ENCODE measurements around the gene AFTPH.

DNA sequence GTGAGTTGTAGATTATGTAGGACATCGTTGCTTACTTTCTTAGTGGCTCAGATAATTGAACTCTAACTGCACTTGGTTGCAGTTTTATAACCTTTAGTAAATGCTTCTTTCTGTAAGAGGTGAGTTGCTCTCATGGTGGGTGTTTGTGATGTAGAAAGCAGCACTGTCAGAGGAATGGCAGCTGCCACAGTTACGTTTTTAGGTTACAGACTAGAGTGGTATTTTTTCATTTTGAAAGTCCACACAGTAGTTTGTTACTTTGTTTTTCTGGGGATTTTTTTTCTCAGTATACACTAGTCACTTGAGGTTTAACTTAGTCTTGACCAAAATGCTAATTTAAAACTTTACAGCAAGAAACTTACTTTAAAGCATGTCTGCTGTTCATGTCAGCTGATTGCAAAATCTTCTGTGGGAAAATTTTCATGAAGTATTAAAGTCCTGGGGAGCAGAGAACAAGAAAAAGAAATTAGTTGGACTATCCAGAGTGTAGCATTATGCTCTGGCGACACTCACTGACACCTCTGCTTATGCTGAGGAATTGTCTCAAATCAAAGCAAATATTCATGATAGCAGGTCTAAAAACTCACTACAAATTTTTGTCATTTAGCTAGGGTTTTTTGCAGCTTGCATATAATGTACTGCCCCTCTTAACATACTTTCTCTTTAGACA lies 14.8 kb downstream of the AFTPH start:
- TF ChIP-seq ZNF529 (tag by site-specific recombination; IDR thresholded peaks at IDR 0.05; ENCODE audit: insufficient replicate concordance) (no peak), ZNF223 (tag by site-specific recombination; IDR thresholded peaks at IDR 0.05) (no peak)
- TF ChIP-seq, protein P1, sequence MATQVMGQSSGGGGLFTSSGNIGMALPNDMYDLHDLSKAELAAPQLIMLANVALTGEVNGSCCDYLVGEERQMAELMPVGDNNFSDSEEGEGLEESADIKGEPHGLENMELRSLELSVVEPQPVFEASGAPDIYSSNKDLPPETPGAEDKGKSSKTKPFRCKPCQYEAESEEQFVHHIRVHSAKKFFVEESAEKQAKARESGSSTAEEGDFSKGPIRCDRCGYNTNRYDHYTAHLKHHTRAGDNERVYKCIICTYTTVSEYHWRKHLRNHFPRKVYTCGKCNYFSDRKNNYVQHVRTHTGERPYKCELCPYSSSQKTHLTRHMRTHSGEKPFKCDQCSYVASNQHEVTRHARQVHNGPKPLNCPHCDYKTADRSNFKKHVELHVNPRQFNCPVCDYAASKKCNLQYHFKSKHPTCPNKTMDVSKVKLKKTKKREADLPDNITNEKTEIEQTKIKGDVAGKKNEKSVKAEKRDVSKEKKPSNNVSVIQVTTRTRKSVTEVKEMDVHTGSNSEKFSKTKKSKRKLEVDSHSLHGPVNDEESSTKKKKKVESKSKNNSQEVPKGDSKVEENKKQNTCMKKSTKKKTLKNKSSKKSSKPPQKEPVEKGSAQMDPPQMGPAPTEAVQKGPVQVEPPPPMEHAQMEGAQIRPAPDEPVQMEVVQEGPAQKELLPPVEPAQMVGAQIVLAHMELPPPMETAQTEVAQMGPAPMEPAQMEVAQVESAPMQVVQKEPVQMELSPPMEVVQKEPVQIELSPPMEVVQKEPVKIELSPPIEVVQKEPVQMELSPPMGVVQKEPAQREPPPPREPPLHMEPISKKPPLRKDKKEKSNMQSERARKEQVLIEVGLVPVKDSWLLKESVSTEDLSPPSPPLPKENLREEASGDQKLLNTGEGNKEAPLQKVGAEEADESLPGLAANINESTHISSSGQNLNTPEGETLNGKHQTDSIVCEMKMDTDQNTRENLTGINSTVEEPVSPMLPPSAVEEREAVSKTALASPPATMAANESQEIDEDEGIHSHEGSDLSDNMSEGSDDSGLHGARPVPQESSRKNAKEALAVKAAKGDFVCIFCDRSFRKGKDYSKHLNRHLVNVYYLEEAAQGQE (tag by site-specific recombination; IDR thresholded peaks at IDR 0.05), result no peak
- TF ChIP-seq, protein P2, sequence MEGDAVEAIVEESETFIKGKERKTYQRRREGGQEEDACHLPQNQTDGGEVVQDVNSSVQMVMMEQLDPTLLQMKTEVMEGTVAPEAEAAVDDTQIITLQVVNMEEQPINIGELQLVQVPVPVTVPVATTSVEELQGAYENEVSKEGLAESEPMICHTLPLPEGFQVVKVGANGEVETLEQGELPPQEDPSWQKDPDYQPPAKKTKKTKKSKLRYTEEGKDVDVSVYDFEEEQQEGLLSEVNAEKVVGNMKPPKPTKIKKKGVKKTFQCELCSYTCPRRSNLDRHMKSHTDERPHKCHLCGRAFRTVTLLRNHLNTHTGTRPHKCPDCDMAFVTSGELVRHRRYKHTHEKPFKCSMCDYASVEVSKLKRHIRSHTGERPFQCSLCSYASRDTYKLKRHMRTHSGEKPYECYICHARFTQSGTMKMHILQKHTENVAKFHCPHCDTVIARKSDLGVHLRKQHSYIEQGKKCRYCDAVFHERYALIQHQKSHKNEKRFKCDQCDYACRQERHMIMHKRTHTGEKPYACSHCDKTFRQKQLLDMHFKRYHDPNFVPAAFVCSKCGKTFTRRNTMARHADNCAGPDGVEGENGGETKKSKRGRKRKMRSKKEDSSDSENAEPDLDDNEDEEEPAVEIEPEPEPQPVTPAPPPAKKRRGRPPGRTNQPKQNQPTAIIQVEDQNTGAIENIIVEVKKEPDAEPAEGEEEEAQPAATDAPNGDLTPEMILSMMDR (tag by site-specific recombination; IDR thresholded peaks at IDR 0.05), result no peak
